HG02571 (cell line): ENCODE measurements around the gene ATP1A4.

Experiments used
- ATAC-seq: cut with Tn5 transposase; IDR thresholded peaks from one replicate; pipeline ENCODE4 v1.9.1; 2021; ENCODE audit warnings: mild to moderate bottlenecking, moderate library complexity; ENCODE audit not compliant: unreplicated experiment

The ATP1A4 gene

GRCh38 chr1:160224606-160225005, 73.2 kb downstream of the ATP1A4 start:
- ATAC-seq, result no peak

GRCh38 chr1:160225345-160225744, 73.9 kb downstream of the ATP1A4 start:
- no peak for ATAC-seq

DNA sequence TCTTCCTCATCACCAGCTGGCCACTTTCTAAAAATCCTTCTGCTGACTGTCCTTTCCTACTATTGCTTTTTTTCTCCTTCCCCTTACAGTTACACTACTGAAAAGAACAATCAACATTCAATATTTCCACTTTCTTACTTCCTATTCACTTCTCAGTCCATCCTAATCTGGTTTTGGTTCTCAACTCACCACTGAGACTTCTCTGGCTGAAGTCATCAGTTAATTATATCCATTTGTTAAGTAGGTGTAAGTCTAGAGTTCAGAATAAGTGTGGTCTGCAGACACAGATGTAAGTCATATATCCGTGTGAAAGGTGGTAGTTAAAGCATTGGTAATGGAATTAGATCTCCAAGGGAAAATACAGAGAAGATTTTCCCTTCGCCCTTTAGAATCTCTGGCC, 75.2 kb downstream of the ATP1A4 start:
- no peak for ATAC-seq

DNA sequence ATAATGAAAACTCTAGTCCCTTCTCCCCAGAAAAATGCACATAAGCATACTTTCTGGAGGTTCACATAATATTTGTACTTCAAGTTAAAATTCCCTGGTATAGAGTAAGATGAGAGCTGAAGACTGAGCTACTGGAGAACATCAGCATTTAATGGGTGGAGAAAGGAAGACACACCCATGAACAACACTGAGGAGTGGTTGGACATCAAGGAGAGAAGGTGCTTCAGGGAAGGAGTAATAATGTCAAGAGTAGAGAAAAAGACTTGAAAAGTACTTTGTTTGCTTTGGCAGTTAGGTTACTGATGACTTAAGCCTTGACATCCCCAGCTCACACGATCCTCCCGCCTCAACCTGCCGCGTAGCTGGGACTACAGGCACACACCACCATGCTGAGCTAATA, 75.6 kb downstream of the ATP1A4 start:
- ATAC-seq, result no peak

- no peak for ATAC-seq
These were observed 76.2 kb downstream of the ATP1A4 start for GRCh38 chr1:160227561-160227960.

GRCh38 chr1:160228431-160228830, 77.0 kb downstream of the ATP1A4 start:
- no peak for ATAC-seq

DNA sequence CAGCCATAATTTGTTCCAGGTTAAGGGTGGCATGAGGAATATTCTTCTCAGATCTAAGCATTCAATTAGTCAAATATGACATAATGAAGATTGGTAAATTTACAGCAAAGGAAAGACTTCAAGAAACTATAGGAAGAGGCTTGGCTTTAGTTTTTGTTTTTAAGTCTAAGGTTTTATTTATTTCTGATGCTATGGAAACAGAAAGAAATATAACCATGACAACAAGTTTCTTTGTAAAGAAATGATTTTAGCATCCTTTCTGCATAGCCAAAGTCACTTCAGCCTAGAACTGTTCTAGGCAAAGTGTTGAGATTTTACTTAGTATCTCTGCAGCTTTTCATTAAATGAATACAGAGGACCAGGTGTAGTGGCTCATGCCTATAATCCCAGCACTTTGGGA, 81.5 kb downstream of the ATP1A4 start:
- no peak for ATAC-seq
